Heart right ventricle (tissue), 16 donors: ENCODE measurements around the gene RNF183. TPM values are rescaled to one million over a fixed set of nuclear protein-coding genes. Genes with fewer than 3 reads are reported as not detected.

Experiments
- ATAC-seq, 8 donors: fragments of 200-7000 bp; cut with Tn5 transposase; one replicate each; pipeline ENCODE4 v1.9.1; 2020; ENCODE audit warnings: mild to moderate bottlenecking in 8 of 8, moderate library complexity in 8 of 8, moderate number of reproducible peaks in 1 of 8
- DNase-seq, 2 donors: peaks; one replicate each; pipeline ENCODE4 v3.0.0-alpha.2; 2020
- H3K27ac ChIP-seq, 10 donors: fragments of 200-600 bp; sonication (generic) in 2 of 10; one replicate each; pipeline versions ENCODE4 v1.5.0 to v1.8.0; 2020 to 2022; ENCODE audit warnings: mild to moderate bottlenecking in 3 of 10
- H3K27me3 ChIP-seq, 7 donors: fragments of 200-600 bp; one replicate each; pipeline ENCODE4 v1.8.0; 2021 to 2022; ENCODE audit warnings: mild to moderate bottlenecking in 2 of 7
- H3K36me3 ChIP-seq, 9 donors: fragments of 200-600 bp; sonication (generic) in 1 of 9; one replicate each; pipeline versions ENCODE4 v1.5.0 to v1.8.0; 2020 to 2022; ENCODE audit warnings: mild to moderate bottlenecking in 2 of 9
- H3K4me1 ChIP-seq, 9 donors: fragments of 200-600 bp; sonication (generic) in 1 of 9; one replicate each; pipeline versions ENCODE4 v1.5.0 to v1.8.0; 2020 to 2022; ENCODE audit warnings: mild to moderate bottlenecking in 4 of 9
- H3K4me3 ChIP-seq, 10 donors: fragments of 200-600 bp; sonication (generic) in 2 of 10; one replicate each; pipeline versions ENCODE4 v1.5.0 to v1.8.0; 2020 to 2022; ENCODE audit warnings: mild to moderate bottlenecking in 7 of 10, moderate library complexity in 2 of 10
- H3K9me3 ChIP-seq, 11 donors: fragments of 200-600 bp in 10 of 11; sonication (generic) in 2 of 11; one replicate each; pipeline versions ENCODE4 v1.5.0 to v1.8.0; 2013 to 2022; ENCODE audit warnings: mild to moderate bottlenecking in 2 of 11, control low read depth in 1 of 11, moderate library complexity in 1 of 11
- CTCF ChIP-seq, 9 donors: fragments of 200-600 bp; sonication (generic) in 2 of 9; IDR thresholded peaks; one replicate each; pipeline versions ENCODE4 v1.5.0 to v1.8.0; 2021 to 2022; ENCODE audit warnings: antibody characterized with exemption in 9 of 9, mild to moderate bottlenecking in 5 of 9, moderate library complexity in 1 of 9
- WGBS, 2 donors: extraction: QIAGEN DNeasy Blood & Tissue Kit; methylation state at CpG; one replicate each; pipeline ENCODE4 v1.1.7; 2013; ENCODE audit warnings: inconsistent platforms in 1 of 2; 5-methylcytosine and 5-hydroxymethylcytosine counted together
- intact Hi-C, 10 donors: fragments of 100-400 bp; cut with DNase I; formaldehyde crosslinking; loops; one replicate each; pipeline versions ENCODE4 v1.11.1 to v1.14.2; 2022
- polyA plus RNA-seq, 2 donors: library from polyadenylated mRNA; stranded (reverse); fragments of 200-250 nt; gene quantifications; one replicate each; pipeline ENCODE4 v1.2.3, GENCODE V29; 2013
- total RNA-seq, 10 donors: library from RNA; stranded (reverse); fragmentation: NEBNext Ultra II Directional in 3 of 10; extraction: Animal tissue kit (Norgen Biotek cat#: 25700) in 3 of 10; gene quantifications; one replicate each; pipeline versions ENCODE4 v1.2.1 to v1.2.4, GENCODE V29; 2021 to 2023
- donor health status: Arrhythmogenic right ventricular cardiomyopathy.
- donor health status: ischemic (EF 13 %, LVEDD 7.1; RV severe dilation, severe dysfunction).
- donor health status: healthy with polysubstance abuse.
- donor health status: DM: no; HTN: yes; CAD: no.
- donor health status: DM: no; HTN: no; CAD: no.
- donor health status: ischemic (EF 25% LVEDD 6.9; RV normal size, moderate dysfunction).
- donor health status: ischemic (EF 25% LVEDD 5.7; RV mildly dilated, moderate dysfunction).
- donor health status: healthy.
- donor health status: DM: yes; HTN: yes; CAD: no.
- donor health status: Ischemic cardiomyopathy.
- donor health status: ischemic (EF 35%, LVEDD 5.7; RV mildly dilated, moderate dysfunction).
- donor health status: nonischemic (EF 11% LVEDD 7.7; RV severe dilation, severe dysfunction).
- donor health status: DM: yes; HTN: yes; CAD: no.
- donor health status: PGD.
- donor health status: ischemic (EF 29% LVEDD 5.4; RV normal size, mild dysfunction).
- donor health status: nonischemic (EF 23%, LVEDD 6.1; RV moderate dilation, normal function).

Gene RNF183
- total and polyA plus RNA-seq, 12 donors: 0.03 to 0.53 TPM; not detected in 10

GRCh38 chr9:113345671-113346070 is 42.5 kb upstream of the RNF183 start:
- Histone ChIP-seq H3K27ac (peak overlapping the region in 2 of 10 donors; percentile 90 to 91), H3K4me3 (no peak overlapping the region), H3K36me3 (no peaks in the 10 kb centered on the region), H3K9me3 (no peaks in the 10 kb centered on the region), H3K4me1 (peaks cover 2 to 29% (median 17%) of the 10 kb centered on the region in 9 donors), H3K27me3 (peaks cover 0 to 12% (median 6%) of the 10 kb centered on the region in 7 donors)
- TF ChIP-seq CTCF (IDR thresholded peaks at IDR 0.05): no peak
- WGBS, 2 donors: 0 to 53% methylated on average over 1 of the region's 1 CpG
- no peak for ATAC-seq
- no peak for DNase-seq
- intact Hi-C loops: no loop called here

GRCh38 chr9:113345190-113345589 is 42.0 kb upstream of the RNF183 start:
- 76 to 81% methylated on average over 2 of the region's 2 CpGs for WGBS, 2 donors
- Histone ChIP-seq H3K27me3 (peaks cover 0 to 8% (median 3%) of the 10 kb centered on the region in 7 donors), H3K4me3 (no peak overlapping the region), H3K27ac (peak overlapping the region in 5 of 10 donors; percentile 14 to 91 (median 86)), H3K36me3 (no peaks in the 10 kb centered on the region), H3K4me1 (peaks cover 2 to 26% (median 18%) of the 10 kb centered on the region in 9 donors), H3K9me3 (no peaks in the 10 kb centered on the region)
- intact Hi-C loops: no loop called here
- DNase-seq (no peak), ATAC-seq (no peak)
- TF ChIP-seq CTCF (IDR thresholded peaks at IDR 0.05): no peak

GRCh38 chr9:113343732-113344231 is 40.6 kb upstream of the RNF183 start:
- DNase-seq (peak; percentile 56 to 91), ATAC-seq (peak; percentile 69 to 94 (median 86))
- peaks cover 0 to 30% (median 21%) of the 10 kb centered on the region in 9 donors for H3K4me1 ChIP-seq
- TF ChIP-seq CTCF (IDR thresholded peaks at IDR 0.05): no peak
- no peak overlapping the region for H3K4me3 ChIP-seq
- no peaks in the 10 kb centered on the region for H3K27me3 ChIP-seq
- H3K9me3 ChIP-seq: no peaks in the 10 kb centered on the region
- H3K36me3 ChIP-seq: no peaks in the 10 kb centered on the region
- peak overlapping the region; percentile 61 to 91 (median 82) for H3K27ac ChIP-seq
- intact Hi-C loops: loop anchor here in 4 of 10 donors (5.0 kb wide), 3 partner anchors 34 to 59 kb away; partner anchors contain the start of genes ALAD (in 2 of the 4) and HDHD3 (in 1 of the 4)
- WGBS, 2 donors: 17 to 28% methylated on average over 1 of the region's 1 CpG

GRCh38 chr9:113341712-113342410 is 38.7 kb upstream of the RNF183 start:
- 69 to 72% methylated on average over 9 of the region's 9 CpGs for WGBS, 2 donors
- ATAC-seq (no peak), DNase-seq (no peak)
- H3K36me3 ChIP-seq: no peaks in the 10 kb centered on the region
- peaks cover 0 to 31% (median 22%) of the 10 kb centered on the region in 9 donors for H3K4me1 ChIP-seq
- no peak overlapping the region for H3K27ac ChIP-seq
- intact Hi-C loops: loop anchor here in 5 of 10 donors (2.0 to 5.0 kb wide), 4 partner anchors 35 to 60 kb away; partner anchors contain the start of genes ALAD (in 3 of the 5) and HDHD3 (in 1 of the 5)
- no peak for TF ChIP-seq CTCF (IDR thresholded peaks at IDR 0.05)
- H3K4me3 ChIP-seq: no peak overlapping the region
- no peaks in the 10 kb centered on the region for H3K9me3 ChIP-seq
- no peaks in the 10 kb centered on the region for H3K27me3 ChIP-seq
